Kidney (tissue), 14 donors: ENCODE results near the gene ABLIM2. TPM values are rescaled to one million over a fixed set of nuclear protein-coding genes. Genes with fewer than 3 reads are reported as not detected.

Source experiments
- DNase-seq, 5 donors: peaks; one replicate each; pipeline ENCODE4 v3.0.0-alpha.2; 2013 to 2020
- FAIRE-seq: peaks from 2 replicates; lab custom pipeline; 2012; peaks lifted over from hg19 to GRCh38; lab: Jason Lieb, UNC
- H3K27ac ChIP-seq, 2 donors: one replicate each; pipeline ENCODE4 v1.7.0; 2013; ENCODE audit warnings: low read depth in 2 of 2, low read length in 2 of 2, inconsistent platforms in 1 of 2
- H3K27me3 ChIP-seq: one replicate; pipeline ENCODE4 v1.7.1; 2013; ENCODE audit warnings: low read length, inconsistent platforms; ENCODE audit not compliant: control insufficient read depth, insufficient read depth
- H3K36me3 ChIP-seq, 3 donors: one replicate each; pipeline versions ENCODE4 v1.7.0 to v1.7.1; 2013; ENCODE audit warnings: low read length in 3 of 3, control low read depth in 1 of 3, inconsistent platforms in 1 of 3; ENCODE audit not compliant: insufficient read depth in 3 of 3, control insufficient read depth in 2 of 3
- H3K4me1 ChIP-seq, 3 donors: one replicate each; pipeline versions ENCODE4 v1.7.0 to v1.7.1; 2013; ENCODE audit warnings: low read length in 3 of 3, inconsistent platforms in 1 of 3, low read depth in 1 of 3; ENCODE audit not compliant: control insufficient read depth in 2 of 3, insufficient read depth in 2 of 3
- H3K4me3 ChIP-seq, 3 donors: one replicate each; pipeline versions ENCODE4 v1.7.0 to v1.8.1; 2013; ENCODE audit warnings: low read length in 3 of 3, control low read depth in 1 of 3, inconsistent platforms in 1 of 3
- H3K9ac ChIP-seq, 3 donors: one replicate each; pipeline versions ENCODE4 v1.7.0 to v1.7.1; 2013; ENCODE audit warnings: low read length in 3 of 3, control low read depth in 1 of 3, inconsistent platforms in 1 of 3
- H3K9me3 ChIP-seq, 3 donors: one replicate each; pipeline versions ENCODE4 v1.7.0 to v1.7.1; 2013; ENCODE audit warnings: low read length in 3 of 3, control low read depth in 1 of 3, inconsistent platforms in 1 of 3; ENCODE audit not compliant: control insufficient read depth in 2 of 3, insufficient read depth in 1 of 3
- intact Hi-C: fragments of 100-400 bp; cut with DNase I; formaldehyde crosslinking; loops from one replicate; pipeline ENCODE4 v1.11.1; 2022
- polyA plus RNA-seq: library from polyadenylated mRNA; stranded (reverse); fragments of 350-450 nt; fragmentation: Illumina TruSeq; extraction: RNeasy Lipid Tissue Mini Kit (QIAGEN cat#74804); gene quantifications from one replicate; pipeline ENCODE4 v1.2.3, GENCODE V29; 2014; ENCODE audit warnings: low read depth, low replicate concordance; ENCODE audit not compliant: insufficient read depth
- total RNA-seq: library from RNA; stranded (reverse); fragmentation: NEBNext Ultra II Directional; extraction: Animal tissue kit (Norgen Biotek cat#: 25700); gene quantifications from one replicate; pipeline ENCODE4 v1.2.1, GENCODE V29; 2021
- TF ChIP-seq, protein P1 (sequence below): IDR thresholded peaks from 3 replicates; pipeline ENCODE4 v1.5.1; 2012; ENCODE audit warnings: mild to moderate bottlenecking, moderate library complexity, borderline replicate concordance; ENCODE audit not compliant: insufficient read depth; ENCODE audit errors: extremely low read depth
- donor health status: control.
- donor health status: control.
- donor health status: control.
- donor health status: control.
- donor health status: control.
- donor health status: DM: yes; HTN: yes; CAD: no.
- donor health status: Normal renal cell carcinoma (clear cell type).

ABLIM2 gene
- total and polyA plus RNA-seq, 2 donors from 2014 or later = 9.5 to 23.3 TPM

DNA sequence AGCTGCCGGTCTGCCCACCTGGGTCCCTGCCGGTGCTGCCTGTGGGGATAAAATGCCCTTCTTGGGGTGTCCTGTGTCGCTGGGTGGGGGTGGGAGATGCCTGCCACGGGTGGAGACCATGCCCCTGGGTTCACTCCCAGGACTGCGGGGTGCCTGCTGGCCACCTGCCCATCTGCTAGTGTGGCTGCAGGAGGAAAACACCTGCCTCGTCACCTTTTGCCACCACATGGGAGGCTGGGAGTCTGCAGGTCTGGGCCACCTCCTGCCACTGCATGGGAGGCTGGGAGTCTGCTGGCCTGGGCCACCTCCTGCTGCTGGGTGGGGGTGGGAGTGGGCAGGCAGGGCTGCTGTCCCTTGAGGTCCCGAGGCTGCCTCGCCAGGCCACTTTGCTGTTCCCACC, 160.2 kb downstream of the ABLIM2 start:
- TF ChIP-seq, protein P1, sequence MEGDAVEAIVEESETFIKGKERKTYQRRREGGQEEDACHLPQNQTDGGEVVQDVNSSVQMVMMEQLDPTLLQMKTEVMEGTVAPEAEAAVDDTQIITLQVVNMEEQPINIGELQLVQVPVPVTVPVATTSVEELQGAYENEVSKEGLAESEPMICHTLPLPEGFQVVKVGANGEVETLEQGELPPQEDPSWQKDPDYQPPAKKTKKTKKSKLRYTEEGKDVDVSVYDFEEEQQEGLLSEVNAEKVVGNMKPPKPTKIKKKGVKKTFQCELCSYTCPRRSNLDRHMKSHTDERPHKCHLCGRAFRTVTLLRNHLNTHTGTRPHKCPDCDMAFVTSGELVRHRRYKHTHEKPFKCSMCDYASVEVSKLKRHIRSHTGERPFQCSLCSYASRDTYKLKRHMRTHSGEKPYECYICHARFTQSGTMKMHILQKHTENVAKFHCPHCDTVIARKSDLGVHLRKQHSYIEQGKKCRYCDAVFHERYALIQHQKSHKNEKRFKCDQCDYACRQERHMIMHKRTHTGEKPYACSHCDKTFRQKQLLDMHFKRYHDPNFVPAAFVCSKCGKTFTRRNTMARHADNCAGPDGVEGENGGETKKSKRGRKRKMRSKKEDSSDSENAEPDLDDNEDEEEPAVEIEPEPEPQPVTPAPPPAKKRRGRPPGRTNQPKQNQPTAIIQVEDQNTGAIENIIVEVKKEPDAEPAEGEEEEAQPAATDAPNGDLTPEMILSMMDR = no peak
- H3K27me3 ChIP-seq = no peaks in the 10 kb centered on the region
- no peak overlapping the region for H3K27ac ChIP-seq
- intact Hi-C loops = no loop called here
- no peak overlapping the region for H3K4me3 ChIP-seq
- no peak overlapping the region for H3K9ac ChIP-seq
- DNase-seq (no peak), FAIRE-seq (no peak)
- H3K9me3 ChIP-seq = no peaks in the 10 kb centered on the region
- no peaks in the 10 kb centered on the region for H3K36me3 ChIP-seq
- H3K4me1 ChIP-seq = no peaks in the 10 kb centered on the region

DNA sequence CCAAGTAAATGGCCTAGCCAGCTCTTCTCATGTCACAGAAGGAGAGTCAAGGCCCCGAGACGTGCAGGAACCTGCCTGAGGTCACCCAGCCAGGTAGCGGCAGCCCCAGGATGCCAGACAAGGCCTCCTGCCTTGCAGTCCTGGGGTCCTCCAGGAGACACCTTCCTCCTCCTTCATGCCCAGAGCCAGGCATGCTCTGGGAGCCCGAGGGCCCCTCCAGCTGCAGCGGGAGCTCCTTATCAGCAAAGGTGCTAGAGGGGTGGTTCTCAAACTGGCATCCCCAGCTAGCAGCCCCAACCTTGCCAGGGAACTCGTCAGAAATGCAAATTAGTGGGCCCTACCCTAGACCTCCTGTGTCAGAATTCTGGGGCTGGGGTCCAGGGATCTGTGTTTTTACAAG, 162.7 kb downstream of the ABLIM2 start:
- H3K9ac ChIP-seq = no peak overlapping the region
- H3K27me3 ChIP-seq = no peaks in the 10 kb centered on the region
- no peak overlapping the region for H3K4me3 ChIP-seq
- no peak overlapping the region for H3K27ac ChIP-seq
- TF ChIP-seq, protein P1 = no peak
- no peaks in the 10 kb centered on the region for H3K4me1 ChIP-seq
- H3K36me3 ChIP-seq = no peaks in the 10 kb centered on the region
- no peak for DNase-seq
- H3K9me3 ChIP-seq = no peaks in the 10 kb centered on the region
- no peak for FAIRE-seq
- intact Hi-C loops = no loop called here

DNA sequence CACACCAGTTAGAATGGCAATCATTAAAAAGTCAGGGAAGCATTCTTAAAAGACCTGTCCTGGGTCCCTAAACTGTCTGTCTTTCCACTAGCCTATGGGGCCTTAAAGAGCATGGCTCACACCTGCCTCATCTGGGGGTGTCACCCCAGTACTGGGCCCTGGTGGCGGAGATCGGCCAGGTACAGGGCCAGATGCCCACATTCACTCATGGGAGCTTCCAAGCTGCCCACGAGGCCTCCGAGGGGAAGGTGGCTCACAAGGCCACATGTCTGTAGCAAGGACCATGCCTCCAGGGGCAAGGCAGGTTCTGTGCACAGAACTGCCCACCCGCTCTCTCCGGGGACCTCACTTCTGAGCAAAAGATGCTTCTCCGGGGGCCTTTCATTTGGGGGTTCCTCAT, 163.5 kb downstream of the ABLIM2 start:
- Histone ChIP-seq H3K36me3 (no peaks in the 10 kb centered on the region), H3K27ac (no peak overlapping the region), H3K27me3 (no peaks in the 10 kb centered on the region), H3K9me3 (no peaks in the 10 kb centered on the region), H3K4me3 (no peak overlapping the region), H3K9ac (no peak overlapping the region), H3K4me1 (no peaks in the 10 kb centered on the region)
- TF ChIP-seq, protein P1 = no peak
- intact Hi-C loops = no loop called here
- no peak for FAIRE-seq
- DNase-seq = no peak

DNA sequence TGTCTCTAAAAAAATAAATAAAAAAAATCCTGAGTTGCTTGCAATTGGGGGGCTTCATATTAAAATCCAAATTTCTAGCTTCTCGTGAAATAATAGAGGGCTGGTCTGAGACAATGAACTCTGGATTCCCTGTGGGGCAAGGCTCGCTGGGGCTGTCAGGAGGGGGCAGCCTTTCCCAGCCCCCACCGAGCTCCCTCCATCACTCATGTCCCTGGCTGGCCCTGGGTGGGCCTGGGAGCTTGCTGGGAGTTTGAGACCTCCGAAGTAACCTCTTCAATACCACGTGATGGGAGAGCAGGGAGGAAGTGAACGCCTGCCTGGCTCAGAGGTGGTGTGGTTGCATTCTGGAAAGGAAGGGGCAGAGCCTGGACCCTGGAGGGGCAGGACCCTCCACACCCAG, 164.9 kb downstream of the ABLIM2 start:
- no peaks in the 10 kb centered on the region for H3K27me3 ChIP-seq
- H3K4me3 ChIP-seq = no peak overlapping the region
- no peak overlapping the region for H3K9ac ChIP-seq
- intact Hi-C loops = no loop called here
- no peak overlapping the region for H3K27ac ChIP-seq
- TF ChIP-seq, protein P1 = no peak
- FAIRE-seq (no peak), DNase-seq (no peak)
- H3K9me3 ChIP-seq = no peaks in the 10 kb centered on the region
- H3K4me1 ChIP-seq = no peaks in the 10 kb centered on the region
- H3K36me3 ChIP-seq = no peaks in the 10 kb centered on the region
